Measurements from ENCODE around the gene DDX25. TPM values are rescaled to one million over a fixed set of nuclear protein-coding genes. Genes with fewer than 3 reads are reported as not detected.
A peak's percentile ranks its signal among the peaks of the same experiment; 100 is the strongest.

DDX25 gene
- total RNA-seq, 2 donors from 2014 or later, result 3.3 to 8.4 TPM

DNA sequence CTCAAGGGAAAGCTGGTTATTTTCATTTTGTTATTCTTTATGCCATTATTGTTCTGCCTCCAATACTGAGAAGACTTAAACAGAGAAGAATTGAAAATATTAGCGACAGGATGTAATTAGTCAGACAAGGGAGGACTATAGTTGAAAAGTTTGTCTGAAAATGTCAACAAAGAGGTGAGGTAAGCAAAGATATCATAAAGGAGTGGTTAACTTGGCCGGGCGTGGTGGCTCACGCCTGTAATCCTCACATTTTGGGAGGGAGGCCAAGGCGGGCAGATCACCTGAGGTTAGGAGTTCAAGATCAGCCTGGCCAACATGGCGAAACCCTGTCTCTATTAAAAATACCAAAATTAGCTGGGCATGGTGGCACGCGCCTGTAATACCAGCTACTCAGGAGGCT lies 20.9 kb upstream of the DDX25 start:
- Mint-ChIP-seq H3K4me3 (no peak overlapping the region), H3K27me3 (ENCODE audit: insufficient read depth) (peaks cover 30% of the 10 kb centered on the region), H3K9me3 (peaks cover 20% of the 10 kb centered on the region), H3K4me1 (no peaks in the 10 kb centered on the region), H3K36me3 (ENCODE audit: low read depth) (no peaks in the 10 kb centered on the region), H3K27ac (no peak overlapping the region)
- Histone ChIP-seq H3K27me3 (ENCODE audit: control insufficient read depth, insufficient read depth, low read length, poor library complexity, severe bottlenecking) (peaks cover 6% of the 10 kb centered on the region), H3K36me3 (ENCODE audit: control insufficient read depth, insufficient read depth, low read length) (no peaks in the 10 kb centered on the region), H3K4me3 (ENCODE audit: low read length) (no peak overlapping the region), H3K4me1 (ENCODE audit: control insufficient read depth, insufficient read depth, low read length) (no peaks in the 10 kb centered on the region), H3K9ac (ENCODE audit: extremely low read depth, low read length, poor library complexity, severe bottlenecking) (no peak overlapping the region), H3K27ac (ENCODE audit: low read depth, low read length) (no peak overlapping the region), H3K9me3 (ENCODE audit: control insufficient read depth, low read length) (no peaks in the 10 kb centered on the region)
- WGBS, 2 experiments (ENCODE audit: insufficient coverage in 1 of 2, insufficient read length in 1 of 2), result 76 to 83% methylated on average over 8 of the region's 8 CpGs
- TF ChIP-seq, protein P1, sequence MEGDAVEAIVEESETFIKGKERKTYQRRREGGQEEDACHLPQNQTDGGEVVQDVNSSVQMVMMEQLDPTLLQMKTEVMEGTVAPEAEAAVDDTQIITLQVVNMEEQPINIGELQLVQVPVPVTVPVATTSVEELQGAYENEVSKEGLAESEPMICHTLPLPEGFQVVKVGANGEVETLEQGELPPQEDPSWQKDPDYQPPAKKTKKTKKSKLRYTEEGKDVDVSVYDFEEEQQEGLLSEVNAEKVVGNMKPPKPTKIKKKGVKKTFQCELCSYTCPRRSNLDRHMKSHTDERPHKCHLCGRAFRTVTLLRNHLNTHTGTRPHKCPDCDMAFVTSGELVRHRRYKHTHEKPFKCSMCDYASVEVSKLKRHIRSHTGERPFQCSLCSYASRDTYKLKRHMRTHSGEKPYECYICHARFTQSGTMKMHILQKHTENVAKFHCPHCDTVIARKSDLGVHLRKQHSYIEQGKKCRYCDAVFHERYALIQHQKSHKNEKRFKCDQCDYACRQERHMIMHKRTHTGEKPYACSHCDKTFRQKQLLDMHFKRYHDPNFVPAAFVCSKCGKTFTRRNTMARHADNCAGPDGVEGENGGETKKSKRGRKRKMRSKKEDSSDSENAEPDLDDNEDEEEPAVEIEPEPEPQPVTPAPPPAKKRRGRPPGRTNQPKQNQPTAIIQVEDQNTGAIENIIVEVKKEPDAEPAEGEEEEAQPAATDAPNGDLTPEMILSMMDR (conservative IDR thresholded peaks at IDR 0.05), result no peak
- DNase-seq, result no peak

DNA sequence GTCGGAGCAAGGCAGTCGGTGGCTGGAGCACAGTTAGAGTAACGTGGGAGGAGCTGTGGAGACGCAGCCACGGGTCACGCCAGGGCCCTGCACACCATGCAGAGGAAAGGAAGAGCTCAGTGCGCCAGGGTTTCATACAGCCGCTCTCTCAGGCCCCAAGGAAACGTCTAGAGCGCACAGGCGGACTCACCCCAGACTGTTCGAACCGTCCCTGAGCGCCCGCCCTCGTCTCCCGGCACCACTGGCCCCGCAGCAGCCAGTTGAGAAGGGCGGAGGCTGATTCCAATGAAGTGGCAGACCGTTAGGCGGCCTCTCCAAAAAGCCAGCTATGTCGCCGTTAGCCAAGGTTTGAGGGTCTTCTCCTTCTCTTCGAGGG lies 17.3 kb upstream of the DDX25 start:
- Histone ChIP-seq H3K4me3 (ENCODE audit: low read length) (peak overlapping the region; percentile 84), H3K9me3 (ENCODE audit: control insufficient read depth, low read length) (no peaks in the 10 kb centered on the region), H3K4me1 (ENCODE audit: control insufficient read depth, insufficient read depth, low read length) (peaks cover 3% of the 10 kb centered on the region), H3K27ac (ENCODE audit: low read depth, low read length) (no peak overlapping the region), H3K9ac (ENCODE audit: extremely low read depth, low read length, poor library complexity, severe bottlenecking) (no peak overlapping the region), H3K27me3 (ENCODE audit: control insufficient read depth, insufficient read depth, low read length, poor library complexity, severe bottlenecking) (no peaks in the 10 kb centered on the region), H3K36me3 (ENCODE audit: control insufficient read depth, insufficient read depth, low read length) (peaks cover 6% of the 10 kb centered on the region)
- TF ChIP-seq, protein P1 (conservative IDR thresholded peaks at IDR 0.05), result no peak
- Mint-ChIP-seq H3K27ac (no peak overlapping the region), H3K27me3 (ENCODE audit: insufficient read depth) (peaks cover 14% of the 10 kb centered on the region), H3K36me3 (ENCODE audit: low read depth) (peaks cover 2% of the 10 kb centered on the region), H3K4me1 (peaks cover 7% of the 10 kb centered on the region), H3K9me3 (peaks cover 20% of the 10 kb centered on the region), H3K4me3 (peak overlapping the region; percentile 65)
- WGBS, 2 experiments (ENCODE audit: insufficient coverage in 1 of 2, insufficient read length in 1 of 2), result 94 to 96% methylated on average over 22 to 24 of the region's 24 CpGs
- peak; percentile 73 for DNase-seq

DNA sequence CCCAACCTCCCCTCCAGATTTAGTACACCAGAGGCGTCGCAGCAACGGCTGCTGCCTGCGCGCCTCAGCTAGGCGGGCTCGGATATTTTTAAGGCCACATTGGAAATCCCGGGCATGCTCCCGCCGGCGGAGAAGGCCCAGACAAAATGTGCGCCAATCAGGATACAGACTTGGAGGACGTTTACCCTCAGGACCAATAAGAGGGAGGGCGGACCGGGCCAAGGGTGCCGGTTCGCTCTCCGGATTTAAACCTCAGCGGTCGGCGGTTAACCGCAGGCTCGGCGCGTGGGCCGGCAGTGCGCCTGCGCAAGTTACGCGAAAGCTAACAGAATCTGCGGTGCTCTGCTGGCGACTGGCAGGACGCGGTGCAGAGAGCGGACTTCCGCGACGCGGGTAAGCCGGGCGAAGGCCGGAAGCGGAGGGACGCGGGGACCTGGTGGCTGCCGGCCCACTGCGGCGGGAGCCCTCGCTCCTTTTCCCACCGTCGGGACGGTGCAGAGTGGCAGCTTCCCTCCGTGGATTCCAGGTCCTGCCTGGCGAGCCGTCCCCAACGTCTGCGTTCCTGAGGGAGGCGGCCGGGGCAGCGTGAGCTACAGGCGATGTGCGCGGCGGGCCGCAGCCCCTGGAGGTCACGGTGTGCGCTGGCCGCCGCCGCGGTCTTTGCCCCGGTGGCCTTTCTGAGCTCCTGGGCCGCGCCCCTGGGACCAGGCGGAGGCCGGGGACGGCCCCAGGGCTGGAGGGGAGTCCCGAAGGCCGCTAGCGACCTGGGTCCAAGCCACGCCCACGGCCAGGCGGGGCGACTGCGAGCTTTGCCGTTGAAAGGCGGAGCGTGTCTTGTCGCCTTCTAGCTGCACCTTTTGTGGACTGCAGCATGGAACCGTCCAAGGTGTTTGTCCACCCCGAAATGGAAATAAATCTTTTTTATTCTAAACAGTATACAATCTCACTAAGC lies 16.7 kb upstream of the DDX25 start, which contains the start of gene HYLS1:
Gene HYLS1, plus strand, starts transcription at position 296 of the 952 bp plus-strand sequence. CDS start 11,701 bp downstream, outside the sequence.
- peaks cover 7% of the 10 kb centered on the region for H3K4me1 Mint-ChIP-seq
- Histone ChIP-seq H3K4me3 (ENCODE audit: low read length) (peak within 1 kb of the TSS; percentile 84), H3K27me3 (ENCODE audit: control insufficient read depth, insufficient read depth, low read length, poor library complexity, severe bottlenecking) (no peaks in the 10 kb centered on the region), H3K4me1 (ENCODE audit: control insufficient read depth, insufficient read depth, low read length) (peaks cover 3% of the 10 kb centered on the region), H3K36me3 (ENCODE audit: control insufficient read depth, insufficient read depth, low read length) (peaks cover 7% of the 10 kb centered on the region), H3K9ac (ENCODE audit: extremely low read depth, low read length, poor library complexity, severe bottlenecking) (peak within 1 kb of the TSS; percentile 79), H3K9me3 (ENCODE audit: control insufficient read depth, low read length) (no peaks in the 10 kb centered on the region), H3K27ac (ENCODE audit: low read depth, low read length) (peak within 1 kb of the TSS; percentile 55)
- TF ChIP-seq, protein P1 (conservative IDR thresholded peaks at IDR 0.05), result peak; percentile 49
- peak within 1 kb of the TSS; percentile 65 for H3K4me3 Mint-ChIP-seq
- peaks cover 14% of the 10 kb centered on the region for H3K27me3 Mint-ChIP-seq (ENCODE audit: insufficient read depth)
- peak within 1 kb of the TSS; percentile 76 for H3K27ac Mint-ChIP-seq
- peaks cover 20% of the 10 kb centered on the region for H3K9me3 Mint-ChIP-seq
- WGBS, 2 experiments (ENCODE audit: insufficient coverage in 1 of 2, insufficient read length in 1 of 2), result 10 to 12% methylated on average over 28 to 91 of the region's 91 CpGs
- DNase-seq, result peak; percentile 98
- peaks cover 5% of the 10 kb centered on the region for H3K36me3 Mint-ChIP-seq (ENCODE audit: low read depth)
